PC-9 (cell line): Measurements from ENCODE around the gene ATG3. TPM values are rescaled to one million over a fixed set of nuclear protein-coding genes. Genes with fewer than 3 reads are reported as not detected.
"Not testable (repeated sequence)": the region's sequence is repeated elsewhere in the genome, so short reads cannot be mapped to it uniquely, and the experiment has no call there.

Experiments used
- BruUV-seq: library from RNA; stranded (reverse); fragments of 400-500 nt; replicated peaks from 2 replicates; lab custom pipeline; 2021; lab: Mats Ljungman, UMichigan
- CTCF ChIA-PET: fragments of 300-600 bp; sonication (Branson Sonifier 250); formaldehyde crosslinking; loops from one replicate; lab custom pipeline; 2022; ENCODE audit warnings: antibody characterized with exemption; lab: Charles Lee
- POLR2A ChIA-PET: fragments of 300-600 bp; sonication (Branson Sonifier 250); formaldehyde crosslinking; loops from one replicate; lab custom pipeline; 2022; ENCODE audit warnings: antibody characterized with exemption; ENCODE audit not compliant: unreplicated experiment; lab: Charles Lee
- DNase-seq, 2 experiments: peaks; one replicate each; pipeline versions ENCODE4 v3.0.0 to v3.0.0-alpha.2; 2015 to 2022; ENCODE audit warnings: mixed read lengths in 1 of 2
- H2AFZ ChIP-seq: fragments of 200-600 bp; sonication (generic); 2 replicates; pipeline ENCODE4 v1.8.1; 2017; ENCODE audit warnings: antibody characterized with exemption
- H3F3A ChIP-seq: fragments of 200-600 bp; sonication (generic); 2 replicates; pipeline ENCODE4 v1.8.1; 2017; ENCODE audit warnings: antibody characterized with exemption, mild to moderate bottlenecking, low read depth; ENCODE audit not compliant: insufficient read depth
- H3K27ac ChIP-seq: fragments of 200-600 bp; sonication (generic); 2 replicates; pipeline ENCODE4 v1.6.1; 2016; ENCODE audit warnings: mixed run types
- H3K27me3 ChIP-seq: fragments of 200-600 bp; sonication (generic); 2 replicates; pipeline ENCODE4 v1.6.1; 2016; ENCODE audit warnings: low read depth, mixed run types; ENCODE audit not compliant: insufficient read depth
- H3K36me3 ChIP-seq: fragments of 200-600 bp; sonication (generic); 2 replicates; pipeline ENCODE4 v1.6.1; 2016; ENCODE audit warnings: low read depth, mixed run types
- H3K4me1 ChIP-seq: fragments of 200-600 bp; sonication (generic); replicated peaks from 2 replicates; pipeline ENCODE4 v1.6.1; 2016; ENCODE audit warnings: mixed run types; ENCODE audit not compliant: insufficient read depth
- H3K4me2 ChIP-seq: fragments of 200-600 bp; sonication (generic); 2 replicates; pipeline ENCODE4 v1.6.1; 2017; ENCODE audit warnings: mixed run types
- H3K4me3 ChIP-seq: fragments of 200-600 bp; sonication (generic); 2 replicates; pipeline ENCODE4 v1.6.1; 2016; ENCODE audit warnings: mixed run types
- H3K79me2 ChIP-seq: fragments of 200-600 bp; sonication (generic); 2 replicates; pipeline ENCODE4 v1.6.1; 2017; ENCODE audit warnings: low read depth, mixed run types
- H3K9me2 ChIP-seq: fragments of 200-600 bp; sonication (generic); 2 replicates; pipeline ENCODE4 v1.8.1; 2017; ENCODE audit warnings: mild to moderate bottlenecking; ENCODE audit not compliant: insufficient read depth
- H3K9me3 ChIP-seq: fragments of 200-600 bp; sonication (generic); 2 replicates; pipeline ENCODE4 v1.8.1; 2016; ENCODE audit warnings: low read depth; ENCODE audit not compliant: insufficient read depth
- H4K20me1 ChIP-seq: fragments of 200-600 bp; sonication (generic); 2 replicates; pipeline ENCODE4 v1.8.1; 2017; ENCODE audit not compliant: insufficient read depth
- CTCF ChIP-seq: fragments of 200-600 bp; sonication (generic); conservative IDR thresholded peaks from 2 replicates; pipeline ENCODE4 v1.6.1; 2017; ENCODE audit warnings: mixed run types, antibody characterized with exemption, mild to moderate bottlenecking, moderate library complexity
- EZH2 ChIP-seq: fragments of 200-600 bp; sonication (generic); IDR thresholded peaks from 2 replicates; pipeline ENCODE4 v1.8.0; 2017; ENCODE audit warnings: antibody characterized with exemption, low read depth
- intact Hi-C: fragments of 100-400 bp; cut with micrococcal nuclease; formaldehyde crosslinking; loops from one replicate; pipeline ENCODE4 v1.10.0; 2022; ENCODE audit not compliant: unreplicated experiment
- total RNA-seq: library from RNA; stranded (reverse); gene quantifications from 2 replicates; pipeline ENCODE4 v1.2.3, GENCODE V29; 2021

The ATG3 gene
- total RNA-seq, 1 experiment from 2014 or later = 68.9 TPM

GRCh38 chr3:112530573-112530972, 31.2 kb downstream of the ATG3 start:
- intact Hi-C loops = loop anchor here (5.0 kb wide), 1 partner anchor 393 kb away; no protein-coding TSS in a partner anchor
- TF ChIP-seq CTCF (no peak), EZH2 (no peak)
- Histone ChIP-seq H2AFZ (no peak overlapping the region), H4K20me1 (peaks cover 4% of the 10 kb centered on the region; the same call in 1 of the 2 replicates), H3K4me2 (no peak overlapping the region), H3F3A (peaks cover 15% of the 10 kb centered on the region; the same call in 1 of the 2 replicates), H3K79me2 (no peaks in the 10 kb centered on the region), H3K4me1 (no peaks in the 10 kb centered on the region), H3K27me3 (no peaks in the 10 kb centered on the region), H3K36me3 (0 out of 2 replicates have a peak, but pooled peaks cover 7% of the 10 kb centered on the region), H3K4me3 (no peak overlapping the region), H3K9me2 (no peaks in the 10 kb centered on the region), H3K27ac (no peak overlapping the region), H3K9me3 (no peaks in the 10 kb centered on the region)
- ChIA-PET POLR2A (interaction anchor here (0.6 kb wide), 1 partner anchor 616 kb away, joined by 3 read pairs; no protein-coding TSS in a partner anchor), CTCF (interaction anchor here (0.6 to 1.3 kb wide), 6 partner anchors 27 to 419 kb away, joined by 3 to 10 read pairs (median 4); partner anchors contain the start of gene SLC9C1)
- BruUV-seq = no TSS peak
- no peak for DNase-seq

- POLR2A ChIA-PET, BruUV-seq, H3K36me3 ChIP-seq, H3K27ac ChIP-seq, H3K4me3 ChIP-seq, DNase-seq, H4K20me1 ChIP-seq, H3K79me2 ChIP-seq, H3K4me2 ChIP-seq, H3K4me1 ChIP-seq, H3K9me3 ChIP-seq, CTCF ChIA-PET, H2AFZ ChIP-seq, H3F3A ChIP-seq, H3K27me3 ChIP-seq, H3K9me2 ChIP-seq: not testable (repeated sequence)
- intact Hi-C loops = loop anchor here (10.0 kb wide), 1 partner anchor 539 kb away; no protein-coding TSS in a partner anchor
Observed at GRCh38 chr3:112524127-112524526, 37.6 kb downstream of the ATG3 start.

GRCh38 chr3:112519424-112520001, 42.2 kb downstream of the ATG3 start:
- no peak overlapping the region for H3K27ac ChIP-seq
- intact Hi-C loops = loop anchor here (1.0 to 10.0 kb wide), 5 partner anchors 192 to 535 kb away; no protein-coding TSS in a partner anchor
- peak; percentile 8 to 53 for DNase-seq
- no peaks in the 10 kb centered on the region for H3K4me1 ChIP-seq
- H3K9me3 ChIP-seq = no peaks in the 10 kb centered on the region
- no peaks in the 10 kb centered on the region for H4K20me1 ChIP-seq
- no peaks in the 10 kb centered on the region for H3K36me3 ChIP-seq
- H2AFZ ChIP-seq = no peak overlapping the region
- POLR2A ChIA-PET = no interaction called here
- H3K4me2 ChIP-seq = no peak overlapping the region
- no peak overlapping the region for H3K4me3 ChIP-seq
- no peaks in the 10 kb centered on the region for H3K27me3 ChIP-seq
- no TSS peak for BruUV-seq
- no peaks in the 10 kb centered on the region for H3K79me2 ChIP-seq
- no peaks in the 10 kb centered on the region for H3K9me2 ChIP-seq
- TF ChIP-seq EZH2 (no peak), CTCF (peak; percentile 81)
- H3F3A ChIP-seq = no peaks in the 10 kb centered on the region
- CTCF ChIA-PET = no interaction called here

- H3K27ac ChIP-seq, H3K36me3 ChIP-seq, H2AFZ ChIP-seq, H4K20me1 ChIP-seq, DNase-seq, POLR2A ChIA-PET, H3K79me2 ChIP-seq, H3K4me1 ChIP-seq, H3K4me3 ChIP-seq, H3K27me3 ChIP-seq, H3K9me3 ChIP-seq, CTCF ChIA-PET, H3K9me2 ChIP-seq, H3K4me2 ChIP-seq, BruUV-seq, H3F3A ChIP-seq: not testable (repeated sequence)
- intact Hi-C loops = loop anchor here (1.0 kb wide), 4 partner anchors 192 to 408 kb away; no protein-coding TSS in a partner anchor
Observed at GRCh38 chr3:112518970-112519369, 42.8 kb downstream of the ATG3 start.
